HepG2 (cell line): ENCODE data around the gene EPB41L1. TPM values are rescaled to one million over a fixed set of nuclear protein-coding genes. Genes with fewer than 3 reads are reported as not detected.

Source experiments
- ATAC-seq: fragments of 200-7000 bp; cut with Tn5 transposase; 3 replicates; pipeline ENCODE4 v1.9.1; 2020; ENCODE audit warnings: mild to moderate bottlenecking, moderate library complexity
- BruUV-seq: library from RNA; stranded (reverse); fragments of 400-500 nt; replicated peaks from 2 replicates; lab custom pipeline; 2021; lab: Mats Ljungman, UMichigan
- CTCF ChIA-PET: fragments of 300-600 bp; formaldehyde crosslinking; extraction: SDS; loops from one replicate; lab custom pipeline; 2021; ENCODE audit warnings: low total read pairs, inconsistent platforms, low intra/inter-chr PET ratio; lab: Yijun Ruan, JAX
- POLR2A ChIA-PET: fragments of 350-600 bp; sonication (Branson Sonifier 250); formaldehyde crosslinking; loops from one replicate; lab custom pipeline; 2020; ENCODE audit warnings: antibody characterized with exemption, inconsistent platforms; lab: Yijun Ruan, JAX
- DNase-seq: peaks from one replicate; pipeline ENCODE4 v3.0.0-alpha.2; 2015; ENCODE audit warnings: low spot score
- FAIRE-seq: peaks from 3 replicates; lab custom pipeline; 2011; peaks lifted over from hg19 to GRCh38; lab: Jason Lieb, UNC
- H2AFZ ChIP-seq: one replicate; pipeline ENCODE4 v1.6.1; 2011; ENCODE audit warnings: low read length, inconsistent platforms
- H3K27ac ChIP-seq: fragments of 300-600 bp; 3 replicates; pipeline ENCODE4 v1.8.0; 2011; ENCODE audit warnings: mixed run types, mild to moderate bottlenecking, mixed read lengths, low read length, inconsistent platforms; ENCODE audit not compliant: insufficient read depth; ENCODE audit errors: extremely low read length
- H3K27me3 ChIP-seq, 2 experiments: fragments of 200-600 bp in 1 of 2; 2 replicates in 1 of 2; 3 replicates in 1 of 2; pipeline versions ENCODE4 v1.6.0 to v1.8.0; 2011; ENCODE audit warnings: low read length in 2 of 2, mild to moderate bottlenecking in 2 of 2, moderate library complexity in 2 of 2, inconsistent platforms in 1 of 2; ENCODE audit not compliant: insufficient read depth in 2 of 2, control insufficient read depth in 1 of 2
- H3K36me3 ChIP-seq, 2 experiments: fragments of 200-600 bp in 1 of 2; replicated peaks in 1 of 2; 2 replicates in 1 of 2; 3 replicates in 1 of 2; pipeline versions ENCODE4 v1.5.1 to v1.8.0; 2011; ENCODE audit warnings: low read length in 2 of 2, inconsistent platforms in 1 of 2; ENCODE audit not compliant: insufficient read depth in 2 of 2, control insufficient read depth in 1 of 2
- H3K4me1 ChIP-seq: 2 replicates; pipeline ENCODE4 v1.5.1; 2012; ENCODE audit warnings: low read length, inconsistent platforms; ENCODE audit not compliant: insufficient read depth
- H3K4me2 ChIP-seq: 2 replicates; pipeline ENCODE4 v1.6.0; 2011; ENCODE audit warnings: low read depth, low read length, inconsistent platforms
- H3K4me3 ChIP-seq, 3 experiments: fragments of 200-600 bp in 1 of 3; sonication (generic), shearing (Covaris generic) in 1 of 3; replicated peaks in 1 of 3; 2 replicates each; pipeline ENCODE4 v1.5.1; 2011 to 2016; ENCODE audit warnings: low read length in 3 of 3, inconsistent platforms in 2 of 3, low read depth in 2 of 3, mild to moderate bottlenecking in 2 of 3, control low read depth in 1 of 3, mixed read lengths in 1 of 3; ENCODE audit not compliant: insufficient read depth in 1 of 3
- H3K79me2 ChIP-seq: one replicate; pipeline ENCODE4 v1.6.1; 2011; ENCODE audit warnings: low read length, inconsistent platforms; ENCODE audit not compliant: insufficient read depth
- H3K9ac ChIP-seq: 2 replicates; pipeline ENCODE4 v1.6.0; 2011; ENCODE audit warnings: mild to moderate bottlenecking, low read depth, low read length, inconsistent platforms; ENCODE audit not compliant: insufficient read depth
- H3K9me3 ChIP-seq: 2 replicates; pipeline ENCODE4 v1.5.1; 2012; ENCODE audit warnings: mild to moderate bottlenecking, low read length
- H4K20me1 ChIP-seq: 2 replicates; pipeline ENCODE4 v1.6.0; 2011; ENCODE audit warnings: inconsistent platforms, mild to moderate bottlenecking, low read length, moderate library complexity; ENCODE audit not compliant: insufficient read depth
- BORCS8-MEF2B ChIP-seq: sonication (generic); formaldehyde crosslinking; IDR thresholded peaks from 2 replicates; pipeline ENCODE4 v1.8.0; 2022; ENCODE audit warnings: mild to moderate bottlenecking, missing genetic modification reagents
- CEBPZ ChIP-seq: IDR thresholded peaks from 2 replicates; pipeline ENCODE4 v1.6.1; 2012; ENCODE audit warnings: low read length, improper control_type of control experiment
- GMEB2 ChIP-seq: IDR thresholded peaks from 2 replicates; pipeline ENCODE4 v1.6.1; 2016; ENCODE audit warnings: missing biosample characterization, missing genetic modification reagents, low read depth
- GRHL1 ChIP-seq: sonication (generic); formaldehyde crosslinking; conservative IDR thresholded peaks from 2 replicates; pipeline ENCODE4 v1.8.0; 2022; ENCODE audit warnings: missing genetic modification reagents
- HDAC6 ChIP-seq: fragments of 200-600 bp; sonication (generic); IDR thresholded peaks from 2 replicates; pipeline ENCODE4 v1.7.0; 2017; ENCODE audit warnings: mild to moderate bottlenecking, antibody characterized with exemption, low read length, low read depth
- KIAA2018 ChIP-seq: sonication (generic); formaldehyde crosslinking; IDR thresholded peaks from 2 replicates; pipeline ENCODE4 v1.5.0; 2020; ENCODE audit warnings: mild to moderate bottlenecking, missing genetic modification reagents, borderline replicate concordance
- KLF15 ChIP-seq: sonication (generic); formaldehyde crosslinking; IDR thresholded peaks from 2 replicates; pipeline ENCODE4 v1.8.1; 2023; ENCODE audit warnings: borderline replicate concordance, mild to moderate bottlenecking, inconsistent platforms, missing genetic modification reagents, mixed read lengths
- SP5 ChIP-seq: IDR thresholded peaks from 2 replicates; pipeline ENCODE4 v1.6.1; 2016; ENCODE audit warnings: low read depth, borderline replicate concordance
- ZNF432 ChIP-seq: sonication (generic); formaldehyde crosslinking; IDR thresholded peaks from 2 replicates; pipeline ENCODE4 v1.5.0; 2020; ENCODE audit warnings: missing genetic modification reagents, mild to moderate bottlenecking, borderline replicate concordance
- WGBS: methylation state at CpG from one replicate; pipeline ENCODE4 v1.1.6; 2017; ENCODE audit warnings: low lambda C conversion rate; 5-methylcytosine and 5-hydroxymethylcytosine counted together
- in situ Hi-C: cut with HindIII; loops from 2 replicates; pipeline ENCODE4 v1.10.0; 2017; ENCODE audit warnings: low pct_unique_long_range_greater_than_20kb; ENCODE audit not compliant: extremely low pct_ligation_motif_present
- intact Hi-C: fragments of 100-400 bp; cut with micrococcal nuclease; formaldehyde crosslinking; loops from one replicate; pipeline ENCODE4 v1.10.0; 2022; ENCODE audit not compliant: unreplicated experiment
- polyA plus RNA-seq, 8 experiments: library from polyadenylated mRNA; depleted of rRNA in 3 of 8; stranded (reverse) in 7 of 8; unstranded in 1 of 8; fragments of >200 nt; fragmentation: Illumina TruSeq in 4 of 8; extraction: Trizol in 4 of 8; gene quantifications; 2 replicates each; pipeline versions ENCODE4 v1.2.1 to v1.2.3, GENCODE V29; 2011 to 2016; ENCODE audit warnings: low read depth in 4 of 8, missing spikeins in 1 of 8, mixed read lengths in 1 of 8; ENCODE audit not compliant: insufficient read depth in 1 of 8
- total RNA-seq, 5 experiments: library from RNA; depleted of rRNA; stranded (reverse); fragments of >200 nt; fragmentation: Illumina TruSeq; extraction: Trizol; gene quantifications; 2 replicates each; pipeline ENCODE4 v1.2.3, GENCODE V29; 2016; ENCODE audit warnings: low read depth in 1 of 5

The EPB41L1 gene
- total and polyA plus RNA-seq, 2 of the 13 experiments (the other 11 are each of a cell fraction or from before 2014, with no cell fraction given) = 16.7 to 39.0 TPM

- POLR2A ChIA-PET = no interaction called here
- no peak for TF ChIP-seq CEBPZ
- TF ChIP-seq KLF15 (CRISPR knock-in tag) = no peak
- no peak for TF ChIP-seq HDAC6
- TF ChIP-seq GRHL1 = no peak
- TF ChIP-seq GMEB2 = no peak
- no peak for TF ChIP-seq KIAA2018 (CRISPR knock-in tag)
- no peak for TF ChIP-seq ZNF432 (CRISPR knock-in tag)
- TF ChIP-seq SP5 (CRISPR knock-in tag) = no peak
- TF ChIP-seq BORCS8-MEF2B (CRISPR knock-in tag) = no peak
- 97% methylated on average over 5 of the region's 5 CpGs for WGBS
- Histone ChIP-seq H3K79me2 (no peaks in the 10 kb centered on the region), H3K4me2 (no peak overlapping the region), H3K4me1 (no peaks in the 10 kb centered on the region), H2AFZ (no peak overlapping the region), H4K20me1 (no peaks in the 10 kb centered on the region), H3K4me3 (no peak overlapping the region), H3K27me3 (no peaks in the 10 kb centered on the region), H3K36me3 (peaks cover 53 to 96% of the 10 kb centered on the region in 2 experiments), H3K27ac (no peak overlapping the region), H3K9ac (no peak overlapping the region), H3K9me3 (no peaks in the 10 kb centered on the region)
- CTCF ChIA-PET = no interaction called here
- no TSS peak for BruUV-seq
- in situ Hi-C loops = no loop called here
- ATAC-seq (no peak), DNase-seq (no peak), FAIRE-seq (no peak)
- intact Hi-C loops = no loop called here
Observed at GRCh38 chr20:36251426-36251825, 96.9 kb downstream of the EPB41L1 start.
